Measurements from ENCODE around the gene CFAP74. TPM values are rescaled to one million over a fixed set of nuclear protein-coding genes. Genes with fewer than 3 reads are reported as not detected.
"Not testable (repeated sequence)": the region's sequence is repeated elsewhere in the genome, so short reads cannot be mapped to it uniquely, and the experiment has no call there.

CFAP74 gene
- polyA plus RNA-seq, 4 donors, result 0.06 to 2.2 TPM; not detected in 2

GRCh38 chr1:1938276-1938573, 65.4 kb downstream of the CFAP74 start:
- peaks cover 0 to 8% of the 10 kb centered on the region in 2 donors for H3K9me3 ChIP-seq (ENCODE audit: control insufficient read depth in 2 of 2, insufficient read depth in 1 of 2, low read depth in 1 of 2, low read length in 1 of 2)
- 76 to 77% (median 76%) methylated on average over 6 of the region's 6 CpGs for WGBS, 3 donors
- no peak overlapping the region for H3K4me3 ChIP-seq (ENCODE audit: low read depth in 1 of 3, low read length in 3 of 3)
- peaks cover 0 to 11% (median 0%) of the 10 kb centered on the region in 3 donors for H3K4me1 ChIP-seq (ENCODE audit: control insufficient read depth in 3 of 3, insufficient read depth in 2 of 3, low read depth in 1 of 3, low read length in 2 of 3)
- no peaks in the 10 kb centered on the region for H3K36me3 ChIP-seq (ENCODE audit: control insufficient read depth in 3 of 3, insufficient read depth in 2 of 3, low read depth in 1 of 3, low read length in 3 of 3)
- H3K27me3 ChIP-seq (ENCODE audit: control insufficient read depth in 3 of 3, insufficient read depth in 3 of 3, low read length in 3 of 3), result peaks cover 0 to 2% (median 0%) of the 10 kb centered on the region in 3 donors
- DNase-seq, result no peak
- no peak overlapping the region for H3K27ac ChIP-seq (ENCODE audit: low read depth in 1 of 3, low read length in 2 of 3)
- no peak for FAIRE-seq

GRCh38 chr1:1937549-1938275, 65.9 kb downstream of the CFAP74 start:
- peaks cover 0 to 8% (median 0%) of the 10 kb centered on the region in 3 donors for H3K4me1 ChIP-seq (ENCODE audit: control insufficient read depth in 3 of 3, insufficient read depth in 2 of 3, low read depth in 1 of 3, low read length in 2 of 3)
- H3K4me3 ChIP-seq (ENCODE audit: low read depth in 1 of 3, low read length in 3 of 3), result no peak overlapping the region
- peaks cover 0 to 8% of the 10 kb centered on the region in 2 donors for H3K9me3 ChIP-seq (ENCODE audit: control insufficient read depth in 2 of 2, insufficient read depth in 1 of 2, low read depth in 1 of 2, low read length in 1 of 2)
- no peaks in the 10 kb centered on the region for H3K36me3 ChIP-seq (ENCODE audit: control insufficient read depth in 3 of 3, insufficient read depth in 2 of 3, low read depth in 1 of 3, low read length in 3 of 3)
- H3K27ac ChIP-seq (ENCODE audit: low read depth in 1 of 3, low read length in 2 of 3), result no peak overlapping the region
- 68 to 75% (median 74%) methylated on average over 16 of the region's 16 CpGs for WGBS, 3 donors
- FAIRE-seq, result no peak
- peaks cover 0 to 2% (median 0%) of the 10 kb centered on the region in 3 donors for H3K27me3 ChIP-seq (ENCODE audit: control insufficient read depth in 3 of 3, insufficient read depth in 3 of 3, low read length in 3 of 3)
- DNase-seq, result no peak

DNA sequence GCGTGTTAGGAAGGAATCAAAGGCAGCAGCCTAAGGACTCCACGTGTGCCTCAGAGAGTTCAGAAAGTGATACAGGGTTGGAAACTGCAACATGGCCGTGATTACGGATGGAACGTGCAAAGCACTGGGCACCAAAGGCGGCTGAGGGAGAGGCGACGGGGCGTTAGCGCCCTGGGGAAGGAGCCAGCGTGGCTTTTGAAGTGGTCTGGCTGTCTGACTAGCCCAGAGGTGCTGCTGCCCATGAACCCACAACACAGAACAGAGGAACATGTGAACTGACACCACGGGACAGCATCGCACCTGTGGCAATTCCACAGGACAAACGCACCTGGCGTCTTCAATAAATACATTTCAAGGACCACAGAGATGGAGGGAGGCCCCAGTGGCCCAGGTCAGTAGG, 66.5 kb downstream of the CFAP74 start:
- 59 to 74% (median 63%) methylated on average over 15 of the region's 15 CpGs for WGBS, 3 donors
- no peaks in the 10 kb centered on the region for H3K36me3 ChIP-seq (ENCODE audit: control insufficient read depth in 3 of 3, insufficient read depth in 2 of 3, low read depth in 1 of 3, low read length in 3 of 3)
- no peak for FAIRE-seq
- H3K27ac ChIP-seq (ENCODE audit: low read depth in 1 of 3, low read length in 2 of 3), result no peak overlapping the region
- peaks cover 0 to 8% of the 10 kb centered on the region in 2 donors for H3K9me3 ChIP-seq (ENCODE audit: control insufficient read depth in 2 of 2, insufficient read depth in 1 of 2, low read depth in 1 of 2, low read length in 1 of 2)
- no peak overlapping the region for H3K4me3 ChIP-seq (ENCODE audit: low read depth in 1 of 3, low read length in 3 of 3)
- H3K27me3 ChIP-seq (ENCODE audit: control insufficient read depth in 3 of 3, insufficient read depth in 3 of 3, low read length in 3 of 3), result peaks cover 0 to 2% (median 0%) of the 10 kb centered on the region in 3 donors
- H3K4me1 ChIP-seq (ENCODE audit: control insufficient read depth in 3 of 3, insufficient read depth in 2 of 3, low read depth in 1 of 3, low read length in 2 of 3), result peaks cover 0 to 3% (median 0%) of the 10 kb centered on the region in 3 donors
- no peak for DNase-seq

DNA sequence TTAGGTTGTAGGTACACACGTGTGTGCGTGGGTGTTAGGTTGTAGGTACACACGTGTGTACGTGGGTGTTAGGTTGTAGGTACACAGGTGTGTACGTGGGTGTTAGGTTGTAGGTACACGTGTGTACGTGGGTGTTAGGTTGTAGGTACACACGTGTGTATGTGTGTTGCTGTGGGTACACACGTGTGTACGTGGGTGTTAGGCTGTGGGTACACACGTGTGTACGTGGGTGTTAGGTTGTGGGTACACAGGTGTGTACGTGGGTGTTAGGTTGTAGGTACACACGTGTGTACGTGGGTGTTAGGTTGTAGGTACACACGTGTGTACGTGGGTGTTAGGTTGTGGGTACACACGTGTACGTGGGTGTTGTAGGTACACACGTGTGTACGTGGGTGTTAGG, 68.7 kb downstream of the CFAP74 start:
- not testable (repeated sequence) for H3K4me3 ChIP-seq (ENCODE audit: low read depth in 1 of 3, low read length in 3 of 3); H3K4me1 ChIP-seq (ENCODE audit: control insufficient read depth in 3 of 3, insufficient read depth in 2 of 3, low read depth in 1 of 3, low read length in 2 of 3); H3K27ac ChIP-seq (ENCODE audit: low read depth in 1 of 3, low read length in 2 of 3); H3K36me3 ChIP-seq (ENCODE audit: control insufficient read depth in 3 of 3, insufficient read depth in 2 of 3, low read depth in 1 of 3, low read length in 3 of 3); DNase-seq; H3K27me3 ChIP-seq (ENCODE audit: control insufficient read depth in 3 of 3, insufficient read depth in 3 of 3, low read length in 3 of 3); FAIRE-seq; H3K9me3 ChIP-seq (ENCODE audit: control insufficient read depth in 2 of 2, insufficient read depth in 1 of 2, low read depth in 1 of 2, low read length in 1 of 2)
- 80 to 93% (median 81%) methylated on average over 4 to 19 of the region's 21 CpGs for WGBS, 3 donors

DNA sequence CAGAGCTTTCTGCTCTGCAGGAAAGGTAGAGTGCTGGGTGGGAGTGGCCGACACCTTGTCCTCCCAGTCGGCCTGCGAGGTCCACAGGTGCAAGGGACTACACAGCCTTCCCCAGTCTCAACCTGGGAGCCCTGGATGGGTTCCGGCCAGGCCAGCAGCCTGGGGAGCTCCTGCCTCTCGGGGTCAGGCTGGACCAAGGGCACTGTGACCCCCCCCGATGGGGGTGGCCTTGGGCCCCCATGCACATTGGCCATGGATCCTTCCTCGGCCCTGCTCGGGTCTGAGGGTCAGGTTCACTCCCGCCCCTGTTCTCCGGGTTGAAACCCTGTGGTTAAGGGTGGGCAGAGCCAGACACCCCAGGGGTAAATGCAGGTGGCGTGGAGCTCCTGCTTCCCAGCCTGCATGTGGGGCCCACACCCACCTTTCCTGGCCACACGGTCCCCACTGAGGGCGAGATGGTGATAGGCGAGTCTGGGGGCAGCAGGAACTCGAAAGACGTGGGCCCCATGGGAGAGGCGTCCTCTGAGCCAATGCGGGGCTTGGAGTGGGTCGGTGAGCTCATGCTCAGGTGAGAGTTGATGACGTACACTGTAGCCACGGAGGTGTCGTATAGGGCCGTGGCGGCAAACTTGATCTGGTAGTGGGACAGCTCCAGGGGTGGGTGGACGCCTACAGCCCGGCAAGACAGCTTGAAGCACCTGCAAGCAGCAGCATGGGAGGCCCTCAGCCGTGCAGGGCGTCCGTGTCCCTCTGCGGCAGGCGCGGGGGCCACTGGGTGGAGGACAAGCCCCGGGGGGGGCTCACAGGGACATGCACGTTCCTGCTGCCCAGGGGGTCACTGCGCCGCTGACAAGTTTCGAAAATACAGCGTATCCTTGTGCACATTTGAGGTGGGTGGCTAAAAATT, 73.7 kb downstream of the CFAP74 start:
- Histone ChIP-seq H3K4me3 (ENCODE audit: low read depth in 1 of 3, low read length in 3 of 3) (no peak overlapping the region), H3K36me3 (ENCODE audit: control insufficient read depth in 3 of 3, insufficient read depth in 2 of 3, low read depth in 1 of 3, low read length in 3 of 3) (no peaks in the 10 kb centered on the region), H3K9me3 (ENCODE audit: control insufficient read depth in 2 of 2, insufficient read depth in 1 of 2, low read depth in 1 of 2, low read length in 1 of 2) (peaks cover 0 to 11% of the 10 kb centered on the region in 2 donors), H3K27ac (ENCODE audit: low read depth in 1 of 3, low read length in 2 of 3) (no peak overlapping the region), H3K27me3 (ENCODE audit: control insufficient read depth in 3 of 3, insufficient read depth in 3 of 3, low read length in 3 of 3) (no peaks in the 10 kb centered on the region), H3K4me1 (ENCODE audit: control insufficient read depth in 3 of 3, insufficient read depth in 2 of 3, low read depth in 1 of 3, low read length in 2 of 3) (no peaks in the 10 kb centered on the region)
- WGBS, 3 donors, result 83 to 86% (median 85%) methylated on average over 37 to 38 of the region's 38 CpGs
- no peak for FAIRE-seq
- DNase-seq, result no peak

- DNase-seq, result no peak
- 48 to 79% (median 73%) methylated on average over 9 to 10 of the region's 10 CpGs for WGBS, 3 donors
Observed at GRCh38 chr1:1929102-1929638, 74.4 kb downstream of the CFAP74 start.

GRCh38 chr1:1928231-1929101, 75.1 kb downstream of the CFAP74 start:
- no peak for FAIRE-seq
- Histone ChIP-seq H3K4me1 (ENCODE audit: control insufficient read depth in 3 of 3, insufficient read depth in 2 of 3, low read depth in 1 of 3, low read length in 2 of 3) (peaks cover 0 to 3% (median 0%) of the 10 kb centered on the region in 3 donors), H3K36me3 (ENCODE audit: control insufficient read depth in 3 of 3, insufficient read depth in 2 of 3, low read depth in 1 of 3, low read length in 3 of 3) (no peaks in the 10 kb centered on the region), H3K27ac (ENCODE audit: low read depth in 1 of 3, low read length in 2 of 3) (no peak overlapping the region), H3K9me3 (ENCODE audit: control insufficient read depth in 2 of 2, insufficient read depth in 1 of 2, low read depth in 1 of 2, low read length in 1 of 2) (peaks cover 0 to 4% of the 10 kb centered on the region in 2 donors), H3K4me3 (ENCODE audit: low read depth in 1 of 3, low read length in 3 of 3) (no peak overlapping the region), H3K27me3 (ENCODE audit: control insufficient read depth in 3 of 3, insufficient read depth in 3 of 3, low read length in 3 of 3) (no peaks in the 10 kb centered on the region)
- DNase-seq, result no peak
- WGBS, 3 donors, result 67 to 76% (median 70%) methylated on average over 29 to 33 of the region's 34 CpGs

More at GRCh38 chr1:1929102-1929638, 74.4 kb downstream of the CFAP74 start:
- no peak overlapping the region for H3K27ac ChIP-seq (ENCODE audit: low read depth in 1 of 3, low read length in 2 of 3)
- peaks cover 0 to 7% of the 10 kb centered on the region in 2 donors for H3K9me3 ChIP-seq (ENCODE audit: control insufficient read depth in 2 of 2, insufficient read depth in 1 of 2, low read depth in 1 of 2, low read length in 1 of 2)
- H3K36me3 ChIP-seq (ENCODE audit: control insufficient read depth in 3 of 3, insufficient read depth in 2 of 3, low read depth in 1 of 3, low read length in 3 of 3), result no peaks in the 10 kb centered on the region
- no peak for FAIRE-seq
- H3K4me1 ChIP-seq (ENCODE audit: control insufficient read depth in 3 of 3, insufficient read depth in 2 of 3, low read depth in 1 of 3, low read length in 2 of 3), result no peaks in the 10 kb centered on the region
- no peak overlapping the region for H3K4me3 ChIP-seq (ENCODE audit: low read depth in 1 of 3, low read length in 3 of 3)
- H3K27me3 ChIP-seq (ENCODE audit: control insufficient read depth in 3 of 3, insufficient read depth in 3 of 3, low read length in 3 of 3), result no peaks in the 10 kb centered on the region

DNA sequence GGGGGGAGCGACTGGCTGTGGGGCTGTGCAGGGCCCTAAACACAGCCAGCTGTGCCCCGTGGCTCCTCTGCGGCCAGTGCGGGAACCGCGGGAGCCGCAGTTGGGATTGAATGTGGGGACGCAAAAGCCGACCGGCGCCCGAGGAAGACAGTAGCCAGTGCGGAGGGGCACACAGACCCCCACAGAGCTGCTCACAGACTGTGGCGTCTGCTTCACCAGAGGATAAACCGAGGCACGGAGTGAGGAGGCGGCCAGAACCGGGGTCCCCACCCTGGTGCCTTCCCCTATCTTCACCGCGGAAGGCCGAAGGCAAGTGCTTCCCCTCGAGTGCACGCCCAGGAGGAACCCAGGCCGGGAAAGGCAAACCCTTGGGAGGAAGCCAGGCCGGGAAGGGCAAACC, 75.8 kb downstream of the CFAP74 start:
- Histone ChIP-seq H3K27me3 (ENCODE audit: control insufficient read depth in 3 of 3, insufficient read depth in 3 of 3, low read length in 3 of 3) (no peaks in the 10 kb centered on the region), H3K27ac (ENCODE audit: low read depth in 1 of 3, low read length in 2 of 3) (no peak overlapping the region), H3K9me3 (ENCODE audit: control insufficient read depth in 2 of 2, insufficient read depth in 1 of 2, low read depth in 1 of 2, low read length in 1 of 2) (peaks cover 0 to 4% of the 10 kb centered on the region in 2 donors), H3K4me3 (ENCODE audit: low read depth in 1 of 3, low read length in 3 of 3) (no peak overlapping the region), H3K4me1 (ENCODE audit: control insufficient read depth in 3 of 3, insufficient read depth in 2 of 3, low read depth in 1 of 3, low read length in 2 of 3) (peaks cover 0 to 11% (median under 1%) of the 10 kb centered on the region in 3 donors), H3K36me3 (ENCODE audit: control insufficient read depth in 3 of 3, insufficient read depth in 2 of 3, low read depth in 1 of 3, low read length in 3 of 3) (no peaks in the 10 kb centered on the region)
- DNase-seq, result no peak
- FAIRE-seq, result no peak
- 81 to 82% (median 82%) methylated on average over 25 of the region's 25 CpGs for WGBS, 3 donors

Data from small intestine (tissue), 7 donors.